NCI-H510A treated with DMSO at 0.1 percent for 48 hours (cell line): ENCODE measurements around the gene KREMEN2.

Experiments used
- DNase-seq: peaks from one replicate; lab custom pipeline; 2025; lab: John Stamatoyannopoulos, UW

The KREMEN2 gene

DNA sequence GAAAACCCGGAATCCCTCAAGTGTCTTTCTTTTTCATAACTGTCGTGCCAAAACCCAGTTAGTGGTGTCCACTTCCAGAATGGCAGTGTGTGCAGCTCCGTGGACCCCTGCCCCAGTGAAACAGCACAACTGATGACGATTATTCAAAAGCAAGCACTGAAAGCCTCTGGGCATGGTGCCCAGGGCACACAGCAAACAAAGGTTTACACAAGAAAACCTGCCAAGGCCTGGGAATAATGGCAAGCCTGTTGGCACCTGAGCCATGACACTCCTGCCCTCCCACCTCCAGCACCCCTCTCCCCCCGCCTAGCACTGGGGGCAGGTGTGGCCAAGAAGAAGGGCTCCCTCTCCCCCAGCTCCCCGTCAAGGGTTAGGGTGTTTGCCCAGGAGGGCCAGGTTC, 13.4 kb downstream of the KREMEN2 start:
- no peak for DNase-seq

DNA sequence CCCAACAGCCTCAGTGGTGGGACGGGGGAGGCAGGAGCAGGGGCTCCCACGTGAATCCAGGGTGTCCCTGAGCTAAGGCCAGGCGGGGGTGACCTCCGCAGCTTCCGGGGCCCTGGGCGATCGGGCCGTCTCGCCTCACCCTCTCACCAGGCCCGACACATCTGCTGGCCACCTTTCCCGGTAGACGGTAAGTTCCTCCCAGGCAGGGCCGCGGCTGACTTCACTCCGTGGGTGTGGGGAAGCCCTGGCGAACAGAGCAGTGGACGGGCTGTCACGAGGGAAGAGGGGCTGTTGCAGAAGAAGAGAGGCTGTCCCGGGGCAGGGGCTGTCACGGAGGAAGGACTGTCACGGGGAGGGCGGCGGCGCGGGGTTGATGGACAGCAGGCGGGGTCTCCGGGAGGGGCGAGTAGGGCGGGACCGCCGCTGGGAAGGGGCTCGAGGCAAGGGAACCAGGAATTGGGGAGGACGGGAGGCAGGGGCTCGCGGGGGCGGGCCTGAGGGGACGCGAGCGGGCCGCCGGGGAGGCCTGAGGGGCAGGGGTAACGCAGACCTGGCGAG, 15.7 kb downstream of the KREMEN2 start:
- no peak for DNase-seq

DNA sequence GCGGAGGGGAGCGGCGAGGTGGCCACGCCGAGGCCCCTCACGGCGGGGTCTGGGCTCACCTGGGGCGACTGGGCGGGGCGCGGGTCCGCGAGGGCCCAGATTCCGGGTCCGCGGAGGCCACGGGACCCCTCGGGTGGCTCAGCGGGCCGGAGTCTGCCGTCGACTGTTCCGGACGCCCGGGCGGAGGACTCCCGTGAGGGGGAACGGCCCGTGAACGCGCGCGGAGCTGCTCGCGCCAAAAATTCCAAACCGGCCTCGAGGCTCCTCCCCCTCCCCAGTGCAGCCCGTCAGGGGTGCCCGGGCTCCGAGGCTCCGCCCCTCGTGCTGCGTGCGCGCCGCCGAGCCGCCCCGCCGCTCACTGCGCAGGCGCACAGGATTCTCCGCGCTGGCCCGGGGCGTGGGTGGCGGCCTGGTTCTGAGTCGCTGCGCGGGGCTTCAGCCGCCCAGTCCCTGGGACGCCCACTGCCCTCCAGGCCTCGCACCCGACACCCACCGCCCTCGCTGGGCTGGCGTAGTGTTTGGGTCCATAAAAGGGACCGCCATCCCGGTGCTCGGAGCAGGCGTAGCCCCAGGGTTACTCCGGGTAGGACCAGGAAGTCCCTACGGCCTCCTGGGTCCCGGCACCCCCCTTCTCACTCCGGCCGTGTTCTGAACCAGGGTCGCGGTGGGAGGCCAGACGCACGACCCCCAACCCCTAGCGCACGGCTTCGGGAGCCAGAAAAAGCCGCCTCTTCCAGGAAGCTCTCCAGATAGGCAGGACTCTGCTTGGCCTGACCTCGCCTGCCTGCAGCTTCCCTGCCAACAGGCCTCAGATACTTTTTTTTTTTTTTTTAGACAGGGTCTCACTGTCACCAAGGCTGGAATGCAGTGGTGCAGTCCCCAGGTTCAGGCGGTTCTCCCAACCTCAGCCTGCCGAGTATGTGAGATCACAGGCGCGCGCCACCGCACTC, 16.4 kb downstream of the KREMEN2 start, which contains the start of gene PKMYT1:
PKMYT1 (minus strand) TSS at position 220 of the 950 bp plus-strand sequence. CDS start 789 bp downstream, outside the sequence.
- DNase-seq: peak; percentile 55

- DNase-seq: no peak
Measured at GRCh38 chr16:2981177-2981898, 17.3 kb downstream of the KREMEN2 start.

GRCh38 chr16:2981899-2982250, 17.8 kb downstream of the KREMEN2 start:
- no peak for DNase-seq

DNA sequence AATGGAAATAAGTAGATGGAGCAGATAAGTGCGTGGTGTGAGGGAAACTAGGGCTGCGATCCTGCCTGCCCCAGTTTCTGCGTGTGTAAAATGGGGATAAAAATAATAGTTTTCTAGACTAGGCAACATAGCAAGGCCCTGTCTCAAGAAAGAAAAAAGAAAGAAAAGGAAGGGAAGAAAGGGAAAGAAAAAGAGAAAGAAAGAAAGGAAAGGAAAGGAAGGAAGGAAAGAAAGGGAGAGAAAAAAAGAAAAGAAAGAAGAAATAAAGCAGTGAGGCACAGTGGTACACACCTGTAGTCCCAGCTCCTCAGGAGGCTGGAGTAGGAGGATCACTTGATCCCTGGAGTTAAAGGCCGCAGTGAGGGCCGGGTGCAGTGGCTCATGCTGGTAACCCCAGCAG, 18.3 kb downstream of the KREMEN2 start:
- DNase-seq: no peak

- peak; percentile 53 for DNase-seq
Measured at GRCh38 chr16:2983706-2984136, 19.6 kb downstream of the KREMEN2 start.

DNA sequence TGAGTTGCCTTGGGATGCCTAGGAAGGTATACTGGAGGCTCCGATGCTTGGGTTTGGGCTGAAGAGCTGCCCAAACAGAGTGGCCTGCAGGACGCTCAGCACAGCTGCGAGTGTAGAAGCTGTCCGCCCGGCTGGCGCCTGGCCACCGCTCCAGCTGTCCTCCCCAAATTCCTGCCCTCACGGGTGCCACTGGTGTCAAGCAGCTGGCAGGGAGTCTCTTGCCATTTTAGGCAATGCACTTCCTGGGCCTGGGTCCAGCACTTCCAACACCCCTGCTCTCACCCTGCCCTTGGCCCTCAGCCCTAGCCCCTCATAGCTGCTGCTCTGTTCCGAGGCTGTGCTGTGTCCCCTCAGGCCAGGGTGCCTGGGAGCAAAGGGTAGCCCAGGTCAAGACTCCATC, 21.4 kb downstream of the KREMEN2 start:
- DNase-seq: no peak

- DNase-seq: no peak
Measured at GRCh38 chr16:2985893-2986355, 21.8 kb downstream of the KREMEN2 start.

DNA sequence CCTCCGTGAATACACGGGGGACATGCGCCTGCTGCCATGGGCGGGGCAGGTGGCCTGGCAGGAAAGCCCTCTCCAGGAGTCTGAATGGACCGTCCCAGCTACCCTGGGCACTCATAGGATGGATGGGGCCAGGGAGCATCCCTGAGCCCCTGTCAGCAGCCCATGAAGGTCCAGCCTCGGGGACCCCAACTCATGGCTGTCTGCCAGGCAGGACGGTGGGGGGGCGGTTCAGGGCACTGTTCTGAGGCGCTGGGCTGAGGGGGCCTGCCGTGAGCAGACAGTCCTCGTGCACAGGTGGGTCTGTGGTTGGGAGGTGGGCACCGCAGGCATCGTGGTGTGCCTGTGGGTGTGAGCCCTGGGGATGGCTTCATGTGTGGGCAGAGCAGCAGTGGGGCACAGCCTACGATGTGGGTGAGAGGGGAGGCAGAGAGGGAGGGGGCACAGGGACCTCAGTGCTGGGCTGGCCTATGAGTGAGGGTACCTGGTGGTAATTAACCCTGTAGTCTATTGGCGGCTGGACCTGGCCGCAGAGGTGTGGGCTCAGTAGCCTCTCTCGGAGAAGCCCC, 22.6 kb downstream of the KREMEN2 start:
- no peak for DNase-seq

GRCh38 chr16:2987286-2987685, 23.2 kb downstream of the KREMEN2 start:
- DNase-seq: no peak

DNA sequence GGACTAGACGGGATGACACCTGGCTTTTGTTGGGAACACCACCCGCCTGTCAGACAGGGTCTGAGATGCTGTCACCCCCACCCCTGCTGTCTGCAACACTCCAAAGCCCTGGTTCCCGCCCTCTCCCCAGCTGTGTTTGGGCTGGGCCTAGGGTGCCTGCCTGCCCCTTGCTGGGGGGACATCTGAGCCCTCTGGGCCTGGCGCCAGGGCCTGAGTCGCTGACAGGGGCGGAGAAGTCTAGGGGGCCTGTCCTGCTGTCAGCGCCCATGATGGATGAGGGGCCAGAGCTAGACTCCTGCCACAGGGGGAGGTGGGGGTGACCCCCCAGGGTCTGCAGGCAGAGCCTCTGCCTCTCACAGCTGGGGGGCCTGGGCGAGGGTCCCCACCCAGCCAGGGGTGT, 23.8 kb downstream of the KREMEN2 start:
- no peak for DNase-seq

- no peak for DNase-seq
Measured at GRCh38 chr16:2988590-2989099, 24.6 kb downstream of the KREMEN2 start.

DNA sequence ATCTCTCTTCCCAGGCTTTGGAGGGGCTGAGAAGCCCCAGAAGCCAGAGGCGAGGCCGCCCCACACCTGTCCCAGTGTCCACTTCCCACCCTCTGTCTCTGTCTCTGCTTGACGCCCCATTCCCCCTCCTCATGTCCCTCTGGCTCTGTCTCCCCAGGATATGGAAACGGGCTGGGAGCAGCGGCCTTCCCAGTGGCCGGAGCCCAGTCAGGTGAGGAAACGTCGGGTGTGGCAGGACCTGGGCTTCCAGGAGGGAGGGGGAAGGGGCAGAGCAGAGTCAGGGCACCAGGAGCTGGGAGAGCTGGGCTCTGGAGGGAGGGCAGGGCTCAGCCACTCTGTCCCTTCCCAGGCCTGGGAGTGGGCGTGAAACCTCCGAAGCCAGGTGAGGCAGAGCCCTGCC, 26.8 kb downstream of the KREMEN2 start:
- no peak for DNase-seq

- DNase-seq: no peak
Measured at GRCh38 chr16:2991566-2992261, 27.6 kb downstream of the KREMEN2 start.

DNA sequence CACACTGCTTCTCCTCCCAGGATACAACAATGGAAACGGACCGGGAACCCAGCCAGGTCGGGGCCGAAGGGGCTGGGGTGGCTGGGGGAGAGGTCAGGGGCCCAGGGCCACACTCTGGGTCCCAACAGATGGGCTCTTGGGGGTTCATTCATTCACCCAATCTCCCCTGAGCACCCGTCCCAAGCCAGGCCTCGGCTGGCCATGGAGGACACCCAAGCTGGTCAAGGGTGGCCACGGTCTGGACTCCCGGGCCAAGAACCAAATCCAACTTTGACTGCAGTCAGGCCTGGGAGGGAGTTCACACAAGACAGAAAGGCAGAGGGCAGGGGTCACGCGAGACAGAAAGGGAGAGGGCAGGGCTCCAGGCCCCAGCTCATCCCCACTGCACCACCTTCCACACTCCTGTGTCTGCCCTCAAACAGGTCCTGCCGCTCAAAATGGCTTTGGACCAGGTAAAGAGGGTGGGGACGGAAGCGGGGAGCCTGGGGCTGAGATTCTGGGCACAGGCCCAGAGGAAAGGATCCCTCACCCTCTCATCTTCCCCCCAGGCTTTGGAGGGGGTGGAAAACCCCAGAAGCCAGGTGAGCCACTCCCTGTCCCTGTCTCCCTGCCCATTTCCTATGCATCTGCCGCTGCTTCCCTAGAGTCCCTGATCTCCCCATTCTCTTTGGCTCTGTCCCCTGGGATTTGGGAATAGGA, 28.5 kb downstream of the KREMEN2 start:
- DNase-seq: no peak

GRCh38 chr16:2996298-2996697, 32.2 kb downstream of the KREMEN2 start:
- DNase-seq: no peak

- DNase-seq: no peak
Measured at GRCh38 chr16:2999929-3000328, 35.9 kb downstream of the KREMEN2 start.

- no peak for DNase-seq
Measured at GRCh38 chr16:3000540-3000939, 36.5 kb downstream of the KREMEN2 start.

GRCh38 chr16:3001316-3001715, 37.2 kb downstream of the KREMEN2 start:
- no peak for DNase-seq
